Tibial nerve (tissue), 4 donors: ENCODE results near the gene ULBP1.

ENCODE experiments used
- CTCF ChIP-seq, 5 experiments: fragments of 200-600 bp in 3 of 5; fragments of 450-650 bp in 2 of 5; sonication (generic) in 3 of 5; IDR thresholded peaks; one replicate each; pipeline ENCODE4 v1.5.1; 2016 to 2019; ENCODE audit warnings: antibody characterized with exemption in 5 of 5, mild to moderate bottlenecking in 3 of 5, moderate library complexity in 2 of 5
- EP300 ChIP-seq, 2 donors: sonication (generic); formaldehyde crosslinking; IDR thresholded peaks; one replicate each; pipeline ENCODE4 v1.6.1; 2017; ENCODE audit warnings: antibody characterized with exemption in 2 of 2, mild to moderate bottlenecking in 1 of 2

GRCh38 chr6:149924933-149925252 lies 38.9 kb upstream of the ULBP1 start:
- no peak for TF ChIP-seq CTCF (IDR thresholded peaks at IDR 0.05)
- TF ChIP-seq EP300 (IDR thresholded peaks at IDR 0.05) = no peak
